HG03432 (cell line): ENCODE results near the gene ARHGAP1.

Experiments used
- ATAC-seq: cut with Tn5 transposase; IDR thresholded peaks from one replicate; pipeline ENCODE4 v1.9.1; 2021; ENCODE audit warnings: mild to moderate bottlenecking, moderate library complexity; ENCODE audit not compliant: unreplicated experiment

Gene ARHGAP1

GRCh38 chr11:46643531-46643930, 56.9 kb downstream of the ARHGAP1 start:
- ATAC-seq = no peak

GRCh38 chr11:46642627-46643335, 57.6 kb downstream of the ARHGAP1 start:
- no peak for ATAC-seq

DNA sequence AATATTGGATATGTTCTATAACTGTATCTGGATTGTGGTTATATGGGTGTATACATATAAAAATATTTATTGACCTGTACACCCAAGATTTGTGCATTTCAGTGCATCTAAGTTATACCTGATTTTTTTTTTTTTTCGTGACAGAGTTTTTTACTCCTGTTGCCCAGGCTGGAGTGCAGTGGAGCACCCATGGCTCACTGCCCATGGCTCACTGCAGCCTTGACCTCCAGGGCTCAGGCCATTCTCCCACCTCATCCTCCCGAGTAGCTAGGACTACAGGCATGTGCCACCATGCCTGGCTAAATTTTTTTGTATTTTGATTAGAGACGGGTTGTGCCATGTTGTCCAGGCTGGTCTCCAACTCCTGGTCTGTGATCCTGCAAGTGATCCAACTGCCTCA, 58.8 kb downstream of the ARHGAP1 start:
- no peak for ATAC-seq

- no peak for ATAC-seq
Measured at GRCh38 chr11:46640036-46640788, 60.2 kb downstream of the ARHGAP1 start.

GRCh38 chr11:46639197-46639839, 61.1 kb downstream of the ARHGAP1 start:
- no peak for ATAC-seq

DNA sequence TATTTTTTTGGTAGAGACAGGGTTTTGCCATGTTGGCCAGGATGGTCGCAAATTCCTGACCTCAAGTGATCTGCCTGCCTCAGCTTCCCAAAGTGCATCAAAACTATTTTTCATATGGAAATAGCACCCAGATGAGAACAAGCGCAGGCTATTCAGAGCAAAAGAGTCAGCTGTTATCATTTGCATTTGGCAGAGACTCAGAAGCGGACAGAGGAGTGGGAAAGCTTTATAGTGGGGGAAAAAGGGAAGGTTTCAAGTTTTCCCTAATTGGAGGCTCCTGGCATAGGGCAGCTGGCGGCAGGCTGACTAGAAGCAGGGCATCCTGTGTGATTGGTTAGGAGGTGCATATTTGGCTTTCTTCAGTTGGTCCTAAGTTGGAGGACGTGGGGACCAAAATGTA, 62.9 kb downstream of the ARHGAP1 start:
- ATAC-seq = no peak

DNA sequence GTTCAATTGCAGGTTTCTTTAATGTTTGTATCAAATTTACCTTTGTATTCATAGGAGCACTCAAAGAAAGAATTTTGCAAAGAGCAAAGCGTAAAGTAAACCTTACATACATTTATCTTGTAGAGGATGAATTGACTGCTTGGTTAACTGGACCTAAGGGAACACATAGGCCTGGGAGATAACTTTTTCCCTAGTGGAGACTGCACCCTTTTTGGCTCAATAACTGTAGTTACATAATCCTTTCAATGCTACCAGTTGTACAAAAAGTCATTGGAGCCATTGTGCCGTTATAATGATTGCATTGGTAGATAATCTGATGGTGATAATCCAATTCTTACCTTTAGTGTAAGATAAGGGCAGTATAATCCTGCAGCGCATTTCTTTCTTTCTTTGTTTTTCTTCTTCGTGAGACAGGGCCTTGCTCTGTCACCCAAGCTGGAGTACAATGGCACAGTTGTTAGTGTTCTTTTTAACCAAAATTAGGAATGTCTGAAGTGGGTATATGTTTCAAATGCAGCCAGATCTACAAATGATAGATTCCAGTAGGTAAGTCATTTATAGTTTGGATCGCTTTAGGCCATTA, 64.8 kb downstream of the ARHGAP1 start:
- no peak for ATAC-seq

DNA sequence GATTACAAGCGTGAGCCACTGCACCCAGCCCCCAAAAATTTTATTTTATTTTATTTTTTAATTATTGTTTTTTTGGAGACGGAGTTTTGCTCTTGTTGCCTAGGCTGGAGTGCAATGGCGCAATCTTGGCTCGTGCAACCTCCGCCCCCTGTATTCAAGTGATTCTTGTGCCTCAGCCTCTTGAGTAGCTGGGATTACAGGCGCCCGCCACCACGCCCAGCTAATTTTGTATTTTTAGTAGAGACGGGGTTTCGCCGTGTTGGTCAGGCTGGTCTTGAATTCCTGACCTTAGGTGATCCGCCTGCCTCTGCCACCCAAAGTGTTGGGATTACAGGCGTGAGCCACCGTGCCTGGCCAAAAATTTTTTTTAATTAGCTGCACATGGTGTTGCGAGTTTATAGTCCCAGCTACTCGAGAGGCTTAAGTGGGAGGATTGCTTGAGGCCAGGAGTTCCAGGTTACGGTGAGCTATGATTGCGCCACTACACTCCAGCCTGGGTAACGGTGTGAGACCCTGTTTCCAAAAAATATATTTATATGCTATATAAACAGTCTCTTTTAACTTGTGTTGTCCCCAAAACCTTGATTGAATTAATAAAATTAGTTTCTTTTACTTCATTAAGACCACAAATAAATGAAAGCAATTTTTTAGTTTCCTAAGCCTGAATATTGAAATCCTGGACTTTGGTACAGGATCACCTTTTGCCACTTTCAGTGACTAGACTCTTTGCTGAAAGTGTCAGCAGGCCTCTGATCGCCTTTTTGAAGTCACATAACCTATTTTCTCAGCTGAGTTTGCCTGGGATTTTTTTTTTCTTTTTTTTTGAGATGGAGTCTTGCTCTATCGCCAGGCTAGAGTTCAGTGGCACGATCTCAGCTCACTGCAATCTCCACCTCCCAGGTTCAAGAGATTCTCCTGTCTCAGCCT, 66.9 kb downstream of the ARHGAP1 start:
- ATAC-seq = no peak

- ATAC-seq = no peak
Measured at GRCh38 chr11:46632502-46632901, 67.9 kb downstream of the ARHGAP1 start.

GRCh38 chr11:46631676-46632075, 68.7 kb downstream of the ARHGAP1 start:
- ATAC-seq = no peak

DNA sequence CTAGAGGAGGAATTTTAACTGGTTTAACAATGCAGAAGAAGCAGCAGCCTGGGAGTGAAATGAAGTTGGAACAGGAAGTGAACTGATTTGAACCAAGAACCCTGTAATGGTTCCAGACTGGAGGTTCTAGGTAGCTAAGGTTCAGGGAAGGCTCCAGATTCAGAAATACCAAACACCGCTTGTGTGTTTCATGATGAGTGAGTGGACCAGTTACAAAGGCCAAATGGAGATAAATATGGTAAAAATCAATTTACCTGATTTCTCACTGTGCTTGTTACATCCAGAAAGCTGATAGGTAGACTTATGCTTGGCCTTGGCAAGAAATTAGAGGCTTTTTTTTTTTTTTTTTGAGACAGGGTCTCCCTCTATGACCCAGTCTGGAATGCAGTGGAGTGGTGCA, 70.2 kb downstream of the ARHGAP1 start:
- no peak for ATAC-seq

GRCh38 chr11:46628961-46629360, 71.5 kb downstream of the ARHGAP1 start:
- no peak for ATAC-seq
